Stomach (tissue), 4 donors: Measurements from ENCODE around the gene ARHGAP26.

ENCODE experiments used
- CTCF ChIP-seq, 7 experiments: fragments of 450-650 bp in 4 of 7; fragments of 200-600 bp in 3 of 7; sonication (generic) in 3 of 7; IDR thresholded peaks; one replicate each; pipeline ENCODE4 v1.5.1; 2016 to 2019; ENCODE audit warnings: antibody characterized with exemption in 7 of 7, control low read depth in 2 of 7, mild to moderate bottlenecking in 1 of 7
- EP300 ChIP-seq: sonication (generic); formaldehyde crosslinking; IDR thresholded peaks from one replicate; pipeline ENCODE4 v1.6.1; 2017; ENCODE audit warnings: antibody characterized with exemption
- POLR2A ChIP-seq, 4 donors: fragments of 450-650 bp; IDR thresholded peaks; one replicate each; pipeline ENCODE4 v1.6.1; 2016; ENCODE audit warnings: antibody characterized with exemption in 4 of 4, control low read depth in 2 of 4, mild to moderate bottlenecking in 1 of 4, moderate library complexity in 1 of 4
- POLR2AphosphoS5 ChIP-seq, 3 donors: sonication (generic); formaldehyde crosslinking; IDR thresholded peaks; one replicate each; pipeline ENCODE4 v1.6.1; 2016; ENCODE audit warnings: antibody characterized with exemption in 3 of 3

- TF ChIP-seq POLR2A (IDR thresholded peaks at IDR 0.05) (no peak), CTCF (IDR thresholded peaks at IDR 0.05) (peak in 4 of 7 experiments; percentile 17 to 50 (median 28)), EP300 (no peak), POLR2AphosphoS5 (IDR thresholded peaks at IDR 0.05) (peak; percentile 13 to 45 (median 41))
Measured at GRCh38 chr5:143002459-143003327, 232.5 kb downstream of the ARHGAP26 start.
